H1 (cell line): ENCODE measurements around the gene CHAC2. TPM values are rescaled to one million over a fixed set of nuclear protein-coding genes. Genes with fewer than 3 reads are reported as not detected.

Experiments used
- CTBP2 ChIP-seq: IDR thresholded peaks from 2 replicates; pipeline ENCODE4 v1.7.0; 2011; ENCODE audit warnings: borderline replicate concordance, mild to moderate bottlenecking, moderate library complexity, mixed read lengths, low read length; ENCODE audit not compliant: insufficient read depth, insufficient read length
- KDM1A ChIP-seq: fragments of 200-600, 300-600 bp; sonication (generic); IDR thresholded peaks from 2 replicates; pipeline ENCODE4 v1.7.1; 2016; ENCODE audit warnings: mild to moderate bottlenecking, low read length, borderline replicate concordance
- NRF1 ChIP-seq: IDR thresholded peaks from 2 replicates; pipeline ENCODE4 v1.6.1; 2011; ENCODE audit warnings: mild to moderate bottlenecking, low read depth, low read length, improper control_type of control experiment
- TAF1 ChIP-seq: IDR thresholded peaks from 2 replicates; pipeline ENCODE4 v1.6.1; 2011; ENCODE audit warnings: mild to moderate bottlenecking, low read depth, low read length
- TEAD4 ChIP-seq: IDR thresholded peaks from 2 replicates; pipeline ENCODE4 v1.6.1; 2012; ENCODE audit warnings: low read depth, low read length, inconsistent platforms, mixed read lengths
- polyA plus RNA-seq, 7 experiments: library from polyadenylated mRNA; depleted of rRNA in 3 of 7; stranded (reverse) in 5 of 7; unstranded in 2 of 7; fragments of >200 nt in 5 of 7; fragments of 200-250 nt in 2 of 7; gene quantifications; 1 replicate in 5 of 7; 2 replicates in 1 of 7; 4 replicates in 1 of 7; pipeline versions ENCODE4 v1.2.1 to v1.2.3, GENCODE V29; 2011 to 2013; ENCODE audit warnings: missing spikeins in 2 of 7, mixed read lengths in 2 of 7
- total RNA-seq: library from RNA; stranded (reverse); fragmentation: NEBNext Ultra II Directional; extraction: Animal tissue kit (Norgen Biotek cat#: 25700); gene quantifications from 2 replicates; pipeline ENCODE4 v1.2.1, GENCODE V29; 2021

The CHAC2 gene
- total and polyA plus RNA-seq, 2 of the 8 experiments (the other 6 are each of a cell fraction or from before 2014, with no cell fraction given) = 5.4 to 11.2 TPM

DNA sequence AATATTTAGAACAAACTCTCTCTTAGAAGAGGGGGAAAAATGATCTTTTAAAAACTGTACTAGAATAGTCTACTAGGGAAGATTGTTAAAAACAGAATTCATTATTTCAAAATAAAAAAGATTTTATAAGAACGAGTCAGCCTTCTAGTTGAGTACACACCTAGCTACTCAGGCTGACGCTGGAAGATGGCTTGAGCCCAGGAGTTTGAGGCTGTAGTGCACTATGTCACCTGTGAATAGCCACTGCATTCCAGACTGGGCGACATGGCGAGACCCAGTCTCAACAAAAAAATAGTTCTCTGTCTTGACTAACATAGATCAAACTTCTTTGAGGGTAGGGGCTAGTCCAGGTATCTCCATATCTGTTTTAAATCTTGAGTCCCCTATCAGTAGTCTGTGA lies 53.1 kb downstream of the CHAC2 start (continued):
- no peak for TF ChIP-seq KDM1A
- TF ChIP-seq TEAD4 = no peak
- TF ChIP-seq NRF1 = no peak
- TF ChIP-seq CTBP2 = no peak
- TF ChIP-seq TAF1 = no peak
